Neuron (in vitro differentiated cells): ENCODE data around the gene ASS1.

Experiments used
- H2AFZ ChIP-seq: one replicate; pipeline ENCODE4 v1.6.1; 2013; ENCODE audit warnings: low read depth, mild to moderate bottlenecking, inconsistent platforms, low read length, moderate library complexity
- H3K27me3 ChIP-seq: one replicate; pipeline ENCODE4 v1.6.1; 2013; ENCODE audit warnings: low read length; ENCODE audit not compliant: insufficient read depth
- H3K36me3 ChIP-seq: one replicate; pipeline ENCODE4 v1.6.1; 2013; ENCODE audit warnings: low read length; ENCODE audit not compliant: insufficient read depth
- H3K4me1 ChIP-seq: one replicate; pipeline ENCODE4 v1.6.1; 2013; ENCODE audit warnings: low read length; ENCODE audit not compliant: insufficient read depth
- H3K4me3 ChIP-seq: 2 replicates; pipeline ENCODE4 v1.5.1; 2013; ENCODE audit warnings: mild to moderate bottlenecking, low read length, moderate library complexity
- H3K9me3 ChIP-seq: one replicate; pipeline ENCODE4 v1.6.1; 2013; ENCODE audit warnings: low read length

The ASS1 gene

DNA sequence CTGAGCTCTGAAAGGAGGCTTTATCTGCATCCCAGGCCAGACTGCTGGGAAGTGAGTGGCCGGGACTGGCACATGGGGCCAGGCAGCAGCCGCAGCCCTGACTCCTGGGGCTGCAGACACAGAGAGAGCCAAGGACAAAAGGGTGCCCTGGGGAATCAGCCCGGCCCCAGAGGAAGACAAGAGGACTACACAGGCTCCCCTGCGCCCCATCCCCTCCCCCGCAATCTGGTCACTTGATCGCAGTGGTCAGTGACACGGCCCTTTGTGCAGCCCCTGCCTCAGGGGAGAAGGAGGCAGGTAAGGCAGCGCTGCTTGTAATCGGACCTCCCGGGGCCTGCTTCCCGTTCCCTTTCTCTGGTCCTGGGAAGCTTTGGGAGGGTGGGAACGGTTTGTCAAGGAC, 79.2 kb downstream of the ASS1 start:
- Histone ChIP-seq H3K9me3 (no peaks in the 10 kb centered on the region), H3K36me3 (no peaks in the 10 kb centered on the region), H3K27me3 (peaks cover 5% of the 10 kb centered on the region), H3K4me3 (no peak overlapping the region), H2AFZ (no peak overlapping the region), H3K4me1 (peaks cover 9% of the 10 kb centered on the region)

DNA sequence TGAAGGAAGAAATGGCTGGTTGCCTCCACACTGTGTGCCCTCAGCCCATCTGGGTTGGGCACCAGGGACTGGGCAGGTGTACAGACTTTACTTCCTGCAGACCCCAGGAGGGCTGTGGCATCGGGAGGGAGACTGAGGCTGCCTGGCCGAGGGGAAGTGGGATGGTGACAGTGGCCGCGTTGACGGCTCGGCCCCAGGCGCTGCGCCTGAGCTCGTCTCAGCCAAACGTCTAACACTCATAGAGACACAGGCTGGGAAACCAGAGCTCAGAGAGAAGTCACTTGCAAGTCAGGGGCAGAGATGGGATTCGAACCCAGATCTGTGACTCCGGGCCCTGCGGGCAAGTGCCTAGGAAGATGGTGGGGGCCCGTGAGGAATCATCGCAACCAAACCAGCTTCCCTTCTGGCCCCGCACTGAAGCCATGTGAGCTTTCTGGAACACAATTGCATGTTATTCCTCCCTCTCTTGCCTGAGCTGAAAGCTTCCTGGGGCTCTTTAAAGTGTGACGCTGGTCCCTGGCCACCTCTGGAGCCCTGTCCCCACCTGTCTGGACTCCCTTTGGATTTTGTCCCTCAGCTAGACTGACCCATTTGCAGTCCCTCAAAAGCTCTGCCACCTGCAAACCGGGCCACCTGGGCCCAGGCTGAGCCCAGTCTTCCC, 81.6 kb downstream of the ASS1 start:
- no peaks in the 10 kb centered on the region for H3K36me3 ChIP-seq

DNA sequence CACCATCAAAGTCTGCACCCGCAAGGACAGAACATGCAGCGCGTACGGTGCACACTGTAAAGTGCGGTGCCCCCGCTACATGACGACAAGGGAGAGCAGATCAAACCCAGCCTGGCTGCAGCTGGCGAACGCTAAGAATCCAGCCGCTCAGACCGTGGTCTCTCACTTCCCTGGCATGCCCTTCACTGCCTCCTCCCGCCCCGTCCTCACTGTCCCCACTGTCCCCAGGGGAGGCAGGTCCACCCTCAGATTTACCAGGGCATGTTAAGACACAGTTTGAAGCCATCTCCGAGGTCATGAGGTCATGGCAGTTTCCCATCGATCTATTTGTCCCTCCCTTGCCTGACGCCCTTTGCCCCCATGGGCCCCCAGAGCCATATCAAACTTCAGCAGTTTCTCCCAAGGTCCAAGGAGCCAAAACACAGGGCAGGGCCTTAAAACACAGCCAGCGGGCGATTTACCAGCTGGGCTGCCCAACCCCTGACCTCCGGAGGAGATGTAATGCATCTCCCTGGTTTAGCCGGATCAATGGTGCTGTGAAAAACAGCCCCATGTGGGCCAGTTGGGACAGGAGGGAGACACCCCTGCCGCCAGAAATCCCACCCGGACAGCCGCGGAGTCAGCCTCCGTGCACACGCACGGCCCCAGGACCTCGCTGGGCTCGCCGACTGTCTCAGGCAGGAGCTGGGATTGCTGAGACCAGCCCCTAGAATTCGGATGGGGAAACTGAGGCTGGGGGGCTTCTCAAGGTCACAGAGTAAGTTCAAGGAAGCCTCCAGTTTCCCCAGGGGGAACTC, 82.3 kb downstream of the ASS1 start:
- no peaks in the 10 kb centered on the region for H3K9me3 ChIP-seq

More for the DNA sequence above, 81.6 kb downstream of the ASS1 start:
- Histone ChIP-seq H3K4me1 (peaks cover 9% of the 10 kb centered on the region), H3K9me3 (no peaks in the 10 kb centered on the region), H3K27me3 (peaks cover 5% of the 10 kb centered on the region), H3K4me3 (no peak overlapping the region), H2AFZ (no peak overlapping the region)

DNA sequence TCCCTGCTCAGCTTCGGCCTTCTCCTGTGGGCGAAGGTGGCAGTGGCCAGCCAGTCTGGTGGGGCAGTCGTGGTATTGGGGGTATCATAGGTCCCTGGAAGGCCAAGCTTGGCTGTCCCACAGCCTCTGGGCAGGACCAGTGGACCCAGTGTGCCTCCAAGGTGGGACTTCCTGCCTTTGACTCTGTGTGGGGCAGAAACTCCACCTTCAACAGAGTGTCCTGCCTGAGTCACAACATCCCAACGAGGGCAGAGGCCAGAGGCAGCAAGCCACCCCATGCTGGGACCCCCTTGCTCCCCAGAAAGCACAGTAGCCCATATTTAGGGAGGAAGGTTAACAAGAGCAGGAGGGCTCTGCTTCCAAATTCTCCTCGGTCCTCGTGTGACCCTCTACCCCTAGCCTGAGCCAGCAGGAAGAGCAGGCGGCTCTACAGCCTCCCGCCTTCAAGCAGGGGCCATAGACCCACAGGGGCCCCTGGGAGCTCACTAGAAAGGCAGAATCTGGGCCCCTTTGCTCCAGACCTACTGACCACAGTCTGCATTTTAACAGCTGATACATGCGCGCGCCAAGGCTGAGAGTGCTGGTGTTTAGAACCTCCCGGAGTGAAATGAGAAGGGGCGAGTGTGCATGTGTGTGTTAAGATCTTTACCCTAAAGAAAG, 83.0 kb downstream of the ASS1 start:
- no peaks in the 10 kb centered on the region for H3K9me3 ChIP-seq
- peaks cover 5% of the 10 kb centered on the region for H3K27me3 ChIP-seq
- peaks cover 9% of the 10 kb centered on the region for H3K4me1 ChIP-seq
- H3K4me3 ChIP-seq: no peak overlapping the region
- no peak overlapping the region for H2AFZ ChIP-seq
- H3K36me3 ChIP-seq: no peaks in the 10 kb centered on the region

More for the DNA sequence above, 82.3 kb downstream of the ASS1 start:
- Histone ChIP-seq H3K27me3 (peaks cover 5% of the 10 kb centered on the region), H3K4me1 (peaks cover 9% of the 10 kb centered on the region), H3K36me3 (no peaks in the 10 kb centered on the region), H2AFZ (no peak overlapping the region), H3K4me3 (no peak overlapping the region)

DNA sequence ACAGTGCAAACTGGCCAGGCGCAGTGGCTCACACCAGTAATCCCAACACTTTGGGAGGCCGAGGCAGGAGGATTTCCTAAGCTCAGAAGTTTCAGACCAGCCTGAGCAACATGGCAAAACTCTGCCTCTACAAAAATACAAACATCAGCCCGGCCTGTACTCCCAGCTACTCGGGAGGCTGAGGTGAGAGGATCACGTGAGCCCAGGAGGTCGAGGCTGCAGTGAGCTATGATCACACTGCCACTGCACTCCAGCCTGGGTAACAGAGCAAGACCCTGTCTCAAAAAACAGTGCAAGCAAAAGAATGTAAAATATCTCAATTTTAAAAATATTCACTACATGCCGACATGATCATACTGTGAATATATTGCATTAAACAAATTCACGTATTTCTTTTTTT, 83.9 kb downstream of the ASS1 start:
- Histone ChIP-seq H3K4me1 (peaks cover 7% of the 10 kb centered on the region), H3K4me3 (no peak overlapping the region), H3K9me3 (no peaks in the 10 kb centered on the region), H3K36me3 (no peaks in the 10 kb centered on the region), H2AFZ (no peak overlapping the region), H3K27me3 (peaks cover 5% of the 10 kb centered on the region)

DNA sequence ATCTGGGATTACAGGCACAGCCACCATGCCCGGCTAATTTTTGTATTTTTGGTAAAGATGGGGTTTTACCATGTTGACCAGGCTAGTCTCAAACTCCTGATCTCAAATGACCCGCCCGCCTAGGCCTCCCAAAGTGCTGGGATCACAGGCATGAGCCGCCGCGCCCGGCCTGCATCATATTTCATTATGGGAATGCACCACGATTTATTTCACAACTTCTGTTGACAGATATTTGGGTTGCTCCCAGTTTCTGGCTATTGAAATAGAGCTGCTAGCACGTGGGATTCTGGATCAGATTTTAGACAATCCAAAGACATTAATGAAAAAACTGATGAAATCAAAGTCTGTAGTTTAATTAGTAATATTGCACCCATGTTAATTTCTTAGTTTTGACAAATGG, 86.2 kb downstream of the ASS1 start:
- H3K4me1 ChIP-seq: peaks cover 5% of the 10 kb centered on the region
- no peak overlapping the region for H2AFZ ChIP-seq
- no peaks in the 10 kb centered on the region for H3K36me3 ChIP-seq
- H3K27me3 ChIP-seq: peaks cover 5% of the 10 kb centered on the region
- H3K9me3 ChIP-seq: no peaks in the 10 kb centered on the region
- no peak overlapping the region for H3K4me3 ChIP-seq

DNA sequence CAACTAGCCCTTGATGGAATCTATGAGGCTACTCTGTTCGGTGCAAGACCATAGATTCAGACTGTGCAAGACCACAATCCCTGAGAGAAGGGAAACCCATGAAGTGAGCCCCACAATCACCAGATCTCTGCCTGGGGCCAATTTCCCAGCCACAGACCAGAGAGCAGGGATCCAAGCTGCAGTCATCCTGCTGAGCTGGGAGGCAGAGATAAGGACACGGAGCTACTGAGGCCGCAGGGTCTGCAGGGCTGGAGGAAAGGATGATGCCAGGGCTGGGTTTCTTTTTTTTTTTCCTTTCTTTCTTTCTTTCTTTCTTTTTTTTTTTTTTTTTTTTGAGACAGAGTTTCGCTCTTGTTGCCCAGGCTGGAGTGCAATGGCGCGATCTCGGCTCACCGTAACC, 86.9 kb downstream of the ASS1 start:
- Histone ChIP-seq H3K9me3 (no peaks in the 10 kb centered on the region), H3K4me1 (peaks cover 8% of the 10 kb centered on the region), H3K36me3 (no peaks in the 10 kb centered on the region), H3K27me3 (peaks cover 3% of the 10 kb centered on the region), H2AFZ (no peak overlapping the region), H3K4me3 (no peak overlapping the region)

DNA sequence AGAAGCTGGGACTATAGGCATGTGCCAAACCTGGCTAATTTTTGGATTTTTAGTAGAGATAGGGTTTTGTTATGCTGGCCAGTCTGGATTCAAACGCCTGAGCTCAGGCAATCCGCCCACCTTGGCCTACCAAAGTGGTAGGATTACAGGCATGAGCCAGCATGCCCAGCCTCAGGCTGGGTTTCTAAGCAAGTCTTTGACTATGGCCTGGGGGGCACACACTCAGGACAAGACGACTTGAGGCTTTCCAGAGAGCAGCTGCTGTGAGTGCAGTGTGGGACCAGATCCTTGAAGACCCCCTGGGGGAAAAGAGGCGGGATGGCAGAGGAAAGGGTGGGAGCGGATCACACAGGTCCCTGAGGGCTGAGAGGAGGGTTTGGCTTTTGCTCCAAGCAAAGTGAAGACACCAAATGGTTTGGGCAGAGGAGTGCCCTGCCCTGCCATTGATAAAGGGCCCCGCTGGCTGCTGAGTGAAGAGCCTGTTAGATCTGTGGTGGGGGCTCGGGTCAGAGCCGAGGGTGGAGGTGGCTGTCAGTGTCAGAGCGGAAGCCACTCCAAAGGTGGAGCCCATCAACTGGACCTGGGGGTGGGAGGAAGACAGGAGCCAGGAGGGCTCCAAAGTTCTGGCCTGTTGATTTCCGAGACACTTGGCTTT, 87.8 kb downstream of the ASS1 start:
- no peak overlapping the region for H3K4me3 ChIP-seq
- H3K4me1 ChIP-seq: peaks cover 8% of the 10 kb centered on the region
- H3K36me3 ChIP-seq: no peaks in the 10 kb centered on the region
- H3K9me3 ChIP-seq: no peaks in the 10 kb centered on the region
- no peak overlapping the region for H2AFZ ChIP-seq
- H3K27me3 ChIP-seq: peaks cover 12% of the 10 kb centered on the region

DNA sequence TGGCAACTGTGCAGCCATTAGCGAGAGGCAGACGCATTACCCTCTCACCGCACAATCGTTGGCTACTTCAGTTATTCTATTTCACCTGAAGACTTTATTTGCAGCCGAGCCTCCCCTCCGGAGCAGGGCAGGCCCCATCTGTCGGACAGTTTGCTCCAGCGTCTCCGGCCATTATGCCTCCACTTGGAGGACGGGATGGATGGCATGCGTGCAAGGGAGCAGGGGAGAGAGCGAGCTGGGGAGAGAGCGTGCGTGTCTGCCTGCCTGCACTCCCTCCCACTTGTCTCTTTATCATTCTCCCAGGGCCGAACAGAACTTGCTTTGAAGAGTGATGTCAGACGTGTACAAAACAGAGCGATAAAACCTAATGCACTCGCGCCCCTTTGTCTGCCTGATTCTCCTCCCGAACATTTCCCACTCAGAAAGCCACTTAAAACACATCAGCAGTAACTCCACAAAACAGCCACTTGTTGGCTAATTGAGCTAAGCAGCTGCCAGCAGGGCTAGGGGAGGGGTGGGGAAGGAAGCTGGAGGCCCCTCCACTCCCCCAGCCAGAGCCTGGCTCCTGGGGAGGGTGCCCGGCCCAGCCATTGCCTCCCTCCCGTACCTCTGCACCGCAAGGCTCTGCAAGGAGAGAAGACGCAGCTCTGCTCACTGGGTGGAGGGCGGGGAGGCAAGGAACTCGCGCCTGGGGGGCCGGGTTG, 91.2 kb downstream of the ASS1 start:
- H3K36me3 ChIP-seq: no peaks in the 10 kb centered on the region
- H3K27me3 ChIP-seq: peaks cover 36% of the 10 kb centered on the region
- H2AFZ ChIP-seq: peak overlapping the region; percentile 73

DNA sequence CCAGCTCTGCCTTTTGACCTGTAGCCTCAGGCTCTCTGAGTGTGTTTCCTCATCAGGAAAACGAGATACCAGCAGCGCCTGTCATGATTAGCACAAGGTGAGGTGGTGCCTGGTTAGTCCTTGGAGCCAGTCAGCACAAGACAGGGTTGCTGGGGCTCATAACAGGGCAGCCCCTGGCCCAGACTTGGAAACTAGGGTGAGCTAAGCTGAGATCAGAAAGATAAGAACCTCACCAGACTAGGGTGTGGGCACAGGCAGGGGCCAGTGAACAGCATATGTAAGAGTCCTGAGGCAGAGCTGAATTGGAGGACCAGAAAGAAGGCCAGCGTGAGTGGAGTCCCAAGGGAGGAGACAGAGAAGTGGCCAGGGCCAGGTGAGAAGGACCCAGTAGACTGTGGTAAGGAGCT, 91.9 kb downstream of the ASS1 start:
- Histone ChIP-seq H3K4me1 (peaks cover 8% of the 10 kb centered on the region), H3K4me3 (no peak overlapping the region), H3K27me3 (peaks cover 36% of the 10 kb centered on the region), H2AFZ (no peak overlapping the region), H3K9me3 (no peaks in the 10 kb centered on the region), H3K36me3 (no peaks in the 10 kb centered on the region)

More for the DNA sequence above, 91.2 kb downstream of the ASS1 start:
- peak overlapping the region; percentile 11 for H3K4me3 ChIP-seq
- no peaks in the 10 kb centered on the region for H3K9me3 ChIP-seq
- peaks cover 8% of the 10 kb centered on the region for H3K4me1 ChIP-seq

DNA sequence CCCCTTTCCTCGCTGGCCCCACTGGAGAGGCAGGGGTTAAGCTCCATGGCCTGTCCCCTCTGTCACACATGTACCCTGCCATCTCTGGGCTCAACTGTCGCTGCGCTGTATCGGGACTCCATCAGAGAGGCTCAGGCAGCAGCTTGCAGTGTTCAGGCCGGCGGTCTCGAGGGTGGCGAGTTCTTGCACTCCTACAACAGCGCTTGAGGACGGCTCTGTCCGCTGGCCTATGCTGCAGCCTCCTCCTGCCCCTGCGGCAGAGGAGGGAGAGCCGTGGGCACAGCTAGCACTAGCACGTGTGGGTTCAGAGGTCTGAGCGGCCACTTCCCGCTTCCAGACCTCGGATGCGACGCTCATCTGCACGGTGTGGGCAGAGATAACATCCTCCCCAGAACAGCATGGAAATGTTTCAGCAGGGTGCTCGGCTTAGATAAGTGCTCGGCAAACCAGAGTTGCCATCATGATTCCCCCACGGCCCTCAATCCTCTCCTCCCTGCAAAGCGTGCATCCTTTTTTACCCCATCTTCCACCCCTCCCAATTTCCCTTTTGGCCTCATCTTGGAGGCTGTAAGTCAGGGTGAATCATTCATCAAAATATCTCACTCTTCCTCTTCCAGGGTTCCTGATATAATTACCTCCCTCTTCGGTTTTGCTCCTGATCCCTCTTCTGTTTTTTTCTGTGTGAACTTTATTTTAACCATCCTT, 92.7 kb downstream of the ASS1 start:
- peaks cover 8% of the 10 kb centered on the region for H3K4me1 ChIP-seq
- no peaks in the 10 kb centered on the region for H3K36me3 ChIP-seq
- H2AFZ ChIP-seq: no peak overlapping the region
- no peaks in the 10 kb centered on the region for H3K9me3 ChIP-seq
- no peak overlapping the region for H3K4me3 ChIP-seq
- peaks cover 36% of the 10 kb centered on the region for H3K27me3 ChIP-seq
